Urinary bladder (tissue), 4 donors: ENCODE results near the gene AFAP1L2. TPM values are rescaled to one million over a fixed set of nuclear protein-coding genes. Genes with fewer than 3 reads are reported as not detected.
"Not testable (repeated sequence)": the region's sequence is repeated elsewhere in the genome, so short reads cannot be mapped to it uniquely, and the experiment has no call there.

ENCODE experiments used
- DNase-seq: peaks from one replicate; pipeline ENCODE4 v3.0.0-alpha.2; 2015; ENCODE audit errors: extremely low spot score
- H3K27ac ChIP-seq: one replicate; pipeline ENCODE4 v1.5.1; 2013; ENCODE audit warnings: low read depth, mild to moderate bottlenecking, moderate library complexity
- H3K36me3 ChIP-seq: one replicate; pipeline ENCODE4 v1.6.1; 2013; ENCODE audit warnings: mild to moderate bottlenecking, moderate library complexity; ENCODE audit not compliant: insufficient read depth
- H3K4me1 ChIP-seq: one replicate; pipeline ENCODE4 v1.6.1; 2013; ENCODE audit warnings: mild to moderate bottlenecking, moderate library complexity; ENCODE audit not compliant: insufficient read depth
- H3K4me3 ChIP-seq: one replicate; pipeline ENCODE4 v1.5.1; 2013; ENCODE audit warnings: low read depth, low read length
- WGBS: extraction: QIAGEN DNeasy Blood & Tissue Kit; methylation state at CpG from one replicate; pipeline ENCODE4 v1.1.7; 2013; 5-methylcytosine and 5-hydroxymethylcytosine counted together
- polyA plus RNA-seq: library from polyadenylated mRNA; stranded (reverse); fragments of 200-250 nt; gene quantifications from one replicate; pipeline ENCODE4 v1.2.3, GENCODE V29; 2013
- total RNA-seq: library from RNA; depleted of rRNA; stranded (reverse); fragments of >200 nt; gene quantifications from one replicate; pipeline ENCODE4 v1.2.3, GENCODE V29; 2014
- donor health status: healthy with polysubstance abuse.
- donor health status: healthy.

Gene AFAP1L2
- total and polyA plus RNA-seq, 2 donors: 9.1 to 32.6 TPM

DNA sequence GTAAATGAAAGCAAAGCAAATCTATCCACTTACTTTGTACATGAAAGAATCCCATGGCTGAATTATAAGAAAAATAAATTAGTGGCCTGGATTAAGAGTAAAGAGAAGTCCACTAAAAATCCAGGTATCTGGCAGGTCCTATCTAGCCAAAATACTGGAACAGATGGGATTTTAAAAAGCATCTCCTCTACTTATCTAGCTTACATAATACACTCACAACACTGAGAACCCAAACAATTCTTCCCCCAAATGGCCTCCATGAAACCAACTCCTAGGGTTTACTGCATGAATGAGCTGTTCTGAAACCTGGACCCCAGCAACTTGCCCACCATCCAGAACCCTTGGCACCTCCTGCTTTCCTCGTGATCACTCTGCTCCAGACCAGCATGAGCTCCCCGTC, 61.3 kb downstream of the AFAP1L2 start:
- H3K4me3 ChIP-seq: no peak overlapping the region
- H3K36me3 ChIP-seq: no peaks in the 10 kb centered on the region
- no peaks in the 10 kb centered on the region for H3K4me1 ChIP-seq
- no peak for DNase-seq
- H3K27ac ChIP-seq: no peak overlapping the region
- 86% methylated on average over 2 of the region's 2 CpGs for WGBS

DNA sequence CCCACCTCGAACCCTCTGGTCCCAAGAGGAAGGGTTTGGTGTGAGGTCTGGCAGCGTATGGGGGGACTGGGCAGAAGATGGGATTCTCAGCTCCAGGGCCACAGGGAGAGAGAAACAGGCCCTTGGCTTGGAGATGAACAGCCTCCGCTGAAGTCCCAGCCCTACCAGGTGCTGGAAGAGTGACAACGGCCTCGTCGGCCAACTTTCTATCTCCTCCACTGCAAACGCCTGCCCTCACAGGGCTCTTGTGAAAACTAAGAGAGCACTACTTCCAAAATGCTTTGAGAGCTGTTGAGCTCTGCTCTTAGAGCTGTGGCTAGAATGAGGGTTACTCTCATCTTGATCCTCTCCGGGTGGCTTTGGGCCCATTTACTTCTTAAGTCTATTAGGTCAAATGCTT, 63.5 kb downstream of the AFAP1L2 start:
- no peak for DNase-seq
- no peaks in the 10 kb centered on the region for H3K36me3 ChIP-seq
- no peak overlapping the region for H3K4me3 ChIP-seq
- H3K4me1 ChIP-seq: no peaks in the 10 kb centered on the region
- 90% methylated on average over 8 of the region's 8 CpGs for WGBS
- no peak overlapping the region for H3K27ac ChIP-seq

DNA sequence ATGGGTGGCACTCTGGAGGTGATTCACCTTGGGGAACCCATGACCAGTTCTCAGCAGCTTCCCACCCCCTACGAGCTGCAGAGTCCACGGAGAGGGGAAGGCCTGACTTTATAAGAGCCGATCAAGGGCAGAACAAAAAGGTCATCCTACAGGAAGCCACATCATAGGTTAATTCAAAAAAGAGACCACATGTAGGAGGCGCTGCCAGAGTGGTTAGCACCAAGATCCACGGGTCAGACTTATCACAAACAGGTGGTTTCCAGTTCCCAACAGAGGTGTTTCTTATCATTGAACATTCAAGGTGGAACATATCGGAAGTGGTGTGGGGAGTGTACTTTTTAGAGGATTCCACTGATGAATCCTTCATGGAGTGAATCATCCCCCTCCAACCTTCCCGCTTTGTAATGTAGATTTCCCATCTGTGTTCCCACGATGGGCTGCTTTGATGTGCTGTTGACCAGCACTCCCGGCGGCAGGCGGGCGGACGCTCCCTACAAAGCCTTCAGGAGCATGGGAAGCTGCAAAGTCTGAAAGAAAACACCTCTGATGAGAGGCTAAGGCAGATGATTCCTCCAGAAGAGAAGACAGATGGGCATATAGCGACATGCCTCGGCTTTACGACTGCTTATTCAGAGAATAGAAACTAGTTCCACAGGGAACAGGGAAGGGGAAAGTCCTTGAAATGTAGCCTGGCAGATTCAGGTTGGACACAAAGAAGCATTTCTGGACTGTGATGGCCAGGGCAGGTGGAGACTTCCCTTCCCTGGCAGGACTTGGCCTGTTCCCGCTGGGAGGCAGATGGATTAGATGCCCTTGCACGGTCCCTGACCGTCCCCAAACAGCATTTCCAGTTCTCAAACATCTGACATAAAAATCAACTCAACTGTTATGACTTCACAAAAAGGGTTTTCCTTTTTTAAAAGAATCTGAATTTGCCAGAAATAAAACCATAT, 66.5 kb downstream of the AFAP1L2 start:
- WGBS: 89% methylated on average over 19 of the region's 19 CpGs
- no peaks in the 10 kb centered on the region for H3K4me1 ChIP-seq
- no peak overlapping the region for H3K4me3 ChIP-seq
- H3K27ac ChIP-seq: no peak overlapping the region
- DNase-seq: no peak
- H3K36me3 ChIP-seq: no peaks in the 10 kb centered on the region

DNA sequence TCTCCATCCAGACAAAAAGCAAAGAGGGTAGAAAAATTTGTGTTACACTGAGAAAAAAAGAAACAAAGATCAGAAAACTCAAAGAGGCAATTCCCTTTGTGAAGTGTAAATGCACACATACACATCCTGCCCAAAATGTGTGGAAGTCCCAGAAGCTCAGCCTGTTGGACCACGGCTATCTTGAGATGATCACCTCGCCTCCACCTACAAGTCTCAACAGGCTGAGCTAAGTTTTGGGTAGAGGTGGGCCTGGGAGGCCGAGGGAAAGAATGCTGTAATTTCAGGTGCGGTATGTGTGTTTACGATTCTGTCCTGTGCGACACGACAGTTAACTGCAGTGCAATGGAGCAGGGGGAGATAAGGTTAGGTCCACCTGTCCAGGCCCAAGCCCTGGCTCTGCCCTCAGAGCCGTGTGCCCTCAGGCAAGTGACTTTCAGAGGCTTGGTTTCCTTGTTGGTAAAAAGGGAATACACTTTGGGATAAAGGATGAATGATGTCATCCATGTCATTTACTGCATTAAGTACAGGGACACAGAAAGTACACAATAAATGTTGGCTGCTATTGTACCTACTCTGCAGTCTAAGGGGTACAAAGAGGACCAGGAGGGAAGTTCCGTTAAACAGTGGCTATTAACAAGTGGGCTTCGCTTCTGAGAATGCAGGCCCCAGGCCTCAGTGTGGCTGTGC, 67.3 kb downstream of the AFAP1L2 start:
- H3K27ac ChIP-seq: no peak overlapping the region
- DNase-seq: no peak
- H3K4me1 ChIP-seq: no peaks in the 10 kb centered on the region
- H3K36me3 ChIP-seq: no peaks in the 10 kb centered on the region
- no peak overlapping the region for H3K4me3 ChIP-seq
- 88% methylated on average over 10 of the region's 10 CpGs for WGBS

DNA sequence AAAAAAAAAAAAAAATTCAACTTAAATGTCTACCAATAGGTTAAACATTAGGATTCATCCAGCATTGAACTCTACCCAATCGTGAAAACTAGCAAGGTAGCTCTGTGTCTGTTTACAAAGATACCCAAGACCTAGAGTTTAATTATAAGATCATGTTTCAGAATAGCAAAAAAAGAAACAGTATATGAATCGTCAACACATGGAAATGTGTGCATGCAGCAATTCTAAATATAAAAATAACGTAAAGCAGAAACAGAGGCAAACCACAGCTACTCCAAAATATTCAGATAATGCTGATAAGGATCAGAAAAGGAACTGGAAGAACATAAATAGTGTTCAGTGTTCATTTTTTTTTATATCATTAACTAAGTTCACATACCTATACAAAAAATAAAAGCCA, 68.7 kb downstream of the AFAP1L2 start:
- no peak overlapping the region for H3K4me3 ChIP-seq
- H3K36me3 ChIP-seq: no peaks in the 10 kb centered on the region
- 60% methylated on average over 3 of the region's 3 CpGs for WGBS
- no peak for DNase-seq
- H3K27ac ChIP-seq: no peak overlapping the region
- no peaks in the 10 kb centered on the region for H3K4me1 ChIP-seq

DNA sequence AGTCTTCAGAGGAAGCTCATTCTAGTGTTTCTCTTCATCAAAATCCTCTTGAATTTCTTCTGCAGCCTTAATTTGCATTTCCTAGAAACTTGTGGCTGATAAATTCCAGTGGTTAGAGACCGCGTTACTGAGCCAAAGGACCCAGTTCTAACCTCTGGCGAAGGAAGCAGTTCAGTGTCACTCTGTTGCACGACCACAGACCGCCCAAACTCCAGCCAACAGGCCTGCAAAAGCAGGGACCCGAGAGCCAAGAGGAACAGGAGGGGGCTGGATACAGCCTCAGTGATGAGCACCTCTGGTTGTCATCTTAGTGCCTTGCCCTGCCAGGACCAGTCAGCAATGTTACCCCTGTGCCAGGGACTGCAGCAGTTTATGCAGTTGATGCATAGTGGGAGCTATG, 70.0 kb downstream of the AFAP1L2 start:
- 65% methylated on average over 6 of the region's 6 CpGs for WGBS
- H3K4me1 ChIP-seq: no peaks in the 10 kb centered on the region
- H3K36me3 ChIP-seq: no peaks in the 10 kb centered on the region
- H3K4me3 ChIP-seq: no peak overlapping the region
- no peak overlapping the region for H3K27ac ChIP-seq
- no peak for DNase-seq

DNA sequence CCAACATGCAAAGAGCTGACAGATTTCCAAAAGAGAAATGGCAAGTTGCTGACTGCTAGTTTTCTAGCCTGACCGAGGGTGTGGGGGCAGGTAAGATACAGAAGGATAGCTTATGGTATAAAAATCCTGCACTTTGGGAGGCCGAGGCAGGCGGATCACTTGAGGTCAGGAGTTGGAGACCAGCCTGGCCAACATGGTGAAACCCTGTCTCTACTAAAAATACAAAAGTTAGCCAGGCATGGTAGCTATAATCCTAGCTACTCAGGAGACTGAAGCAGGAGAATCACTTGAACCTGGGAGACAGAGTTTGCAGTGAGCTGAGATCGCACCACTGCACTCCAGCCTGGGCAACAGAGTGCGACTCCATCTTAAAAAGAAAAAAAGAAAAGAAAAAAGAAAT, 70.9 kb downstream of the AFAP1L2 start:
- WGBS: 89% methylated on average over 5 of the region's 5 CpGs
- not testable (repeated sequence) for H3K4me3 ChIP-seq, H3K27ac ChIP-seq, H3K36me3 ChIP-seq, H3K4me1 ChIP-seq, DNase-seq

DNA sequence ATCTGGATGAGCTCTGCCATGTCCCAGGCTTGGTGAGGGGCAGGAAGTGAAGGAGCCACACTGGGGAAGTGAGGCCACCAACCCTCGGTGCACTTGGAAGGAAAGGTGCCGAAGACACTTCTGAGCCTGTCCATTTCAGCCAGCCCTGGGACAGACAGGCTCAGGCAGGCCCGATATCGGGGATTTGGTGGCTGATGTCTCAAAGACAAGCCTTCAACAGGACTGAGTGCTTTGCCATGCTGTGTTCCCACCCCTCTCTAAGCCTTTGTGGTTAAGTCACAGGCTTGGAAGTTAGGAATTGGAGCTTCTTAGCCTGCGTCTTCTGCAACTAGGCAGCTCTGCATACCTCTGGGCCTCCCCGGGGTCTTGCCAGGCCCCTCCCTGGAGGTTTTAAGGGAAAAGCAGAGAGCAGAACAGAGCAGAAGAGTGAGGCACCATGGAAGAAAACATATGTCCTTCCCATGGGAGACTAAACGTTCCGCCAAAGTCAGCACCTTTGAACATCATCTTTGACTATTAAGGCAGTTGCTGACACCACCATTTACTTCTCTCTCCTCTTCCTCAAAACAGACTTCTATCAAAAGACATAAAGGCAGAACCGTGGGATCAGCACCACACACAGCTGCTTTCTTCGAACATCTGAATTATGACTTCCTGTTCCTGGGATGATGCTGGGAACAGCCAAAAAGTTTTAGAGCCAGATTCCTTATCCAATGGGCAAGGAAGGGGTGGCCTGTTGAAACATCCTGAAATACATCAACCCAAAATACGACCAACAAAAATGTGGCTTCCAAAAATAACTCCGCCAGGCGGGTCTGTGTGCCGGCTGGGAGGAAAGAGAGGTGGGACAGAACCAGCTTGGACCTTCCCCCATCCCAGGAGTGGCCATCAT, 71.8 kb downstream of the AFAP1L2 start:
- 48% methylated on average over 14 of the region's 14 CpGs for WGBS
- Histone ChIP-seq H3K4me1 (no peaks in the 10 kb centered on the region), H3K36me3 (no peaks in the 10 kb centered on the region), H3K27ac (no peak overlapping the region), H3K4me3 (no peak overlapping the region)
- DNase-seq: no peak

DNA sequence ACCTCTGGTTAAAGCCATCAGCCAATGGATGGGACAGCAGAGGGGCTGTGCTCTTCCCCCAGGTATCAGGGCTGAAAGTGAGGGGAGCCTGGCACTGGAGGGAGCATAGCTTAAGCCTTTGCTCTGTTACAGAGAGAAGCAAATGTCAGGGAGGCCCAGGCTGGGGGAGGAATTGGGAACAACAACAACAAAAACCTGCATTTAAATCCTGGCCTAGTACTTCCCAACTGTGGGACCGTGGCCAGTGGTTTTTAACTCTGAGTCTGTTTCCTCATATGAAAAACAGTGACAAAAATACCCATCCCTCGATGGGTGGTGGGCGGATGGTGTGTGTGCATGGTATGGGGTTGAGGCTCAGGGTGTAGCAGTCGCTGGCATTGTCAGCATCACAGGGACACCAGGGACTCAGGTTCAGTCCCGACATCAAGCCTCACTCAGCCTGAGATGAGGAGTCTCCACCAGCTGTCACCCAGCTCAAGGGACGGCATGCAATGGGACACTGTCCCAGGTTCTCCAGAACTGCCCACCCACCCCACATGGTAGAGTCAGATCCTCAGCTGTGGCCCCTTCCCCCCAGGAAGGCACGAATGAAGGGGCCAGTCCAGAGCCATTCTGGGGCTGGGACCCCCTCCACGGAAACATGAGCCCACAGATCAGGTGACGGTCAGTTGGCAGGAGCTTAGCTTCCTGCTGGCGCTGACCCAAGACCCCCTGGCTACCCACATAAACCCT, 74.5 kb downstream of the AFAP1L2 start:
- H3K4me3 ChIP-seq: no peak overlapping the region
- no peaks in the 10 kb centered on the region for H3K4me1 ChIP-seq
- no peak for DNase-seq
- H3K36me3 ChIP-seq: no peaks in the 10 kb centered on the region
- 80% methylated on average over 10 of the region's 10 CpGs for WGBS
- no peak overlapping the region for H3K27ac ChIP-seq

DNA sequence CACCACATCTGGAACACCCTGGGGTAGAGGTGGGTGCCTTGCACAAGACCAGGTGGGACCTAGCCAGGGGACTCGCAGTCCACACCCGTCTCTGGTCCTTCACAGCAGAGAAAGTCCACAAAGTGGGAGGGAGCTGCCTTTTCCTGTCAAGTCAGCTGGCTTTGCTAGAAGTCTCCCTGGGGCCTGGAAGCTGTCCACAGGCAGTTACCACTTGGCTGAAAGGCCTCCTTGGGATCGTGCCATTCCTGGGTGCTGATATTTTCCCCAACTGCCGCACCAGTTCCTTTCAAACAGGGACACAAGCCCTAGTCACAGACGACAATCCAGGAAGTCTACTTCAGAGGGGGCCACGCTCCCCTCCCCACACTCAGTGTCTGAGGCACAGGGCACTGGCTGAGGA, 75.4 kb downstream of the AFAP1L2 start:
- WGBS: 60% methylated on average over 6 of the region's 6 CpGs
- Histone ChIP-seq H3K4me3 (no peak overlapping the region), H3K27ac (no peak overlapping the region), H3K4me1 (no peaks in the 10 kb centered on the region), H3K36me3 (no peaks in the 10 kb centered on the region)
- DNase-seq: no peak

DNA sequence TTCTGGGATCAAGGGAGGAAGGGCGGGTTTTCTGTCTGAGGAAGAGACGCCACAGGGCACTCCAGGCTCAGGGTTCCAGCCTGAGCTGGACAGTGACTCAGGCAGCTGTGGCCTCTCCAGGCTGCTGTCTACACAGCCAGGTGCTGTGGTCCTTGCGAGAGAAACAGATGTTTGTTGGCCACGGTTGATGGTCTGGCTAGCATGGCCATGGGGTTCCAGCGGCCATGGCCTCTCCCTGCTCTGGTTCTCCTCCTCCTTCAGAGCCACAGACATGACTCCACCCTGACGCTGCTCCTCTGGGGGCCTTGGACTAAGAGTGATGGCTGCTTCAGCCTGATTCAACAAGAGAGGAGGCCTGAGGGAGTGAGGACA, 75.9 kb downstream of the AFAP1L2 start:
- H3K27ac ChIP-seq: no peak overlapping the region
- no peaks in the 10 kb centered on the region for H3K36me3 ChIP-seq
- 85% methylated on average over 6 of the region's 6 CpGs for WGBS
- H3K4me3 ChIP-seq: no peak overlapping the region
- H3K4me1 ChIP-seq: no peaks in the 10 kb centered on the region
- DNase-seq: no peak

DNA sequence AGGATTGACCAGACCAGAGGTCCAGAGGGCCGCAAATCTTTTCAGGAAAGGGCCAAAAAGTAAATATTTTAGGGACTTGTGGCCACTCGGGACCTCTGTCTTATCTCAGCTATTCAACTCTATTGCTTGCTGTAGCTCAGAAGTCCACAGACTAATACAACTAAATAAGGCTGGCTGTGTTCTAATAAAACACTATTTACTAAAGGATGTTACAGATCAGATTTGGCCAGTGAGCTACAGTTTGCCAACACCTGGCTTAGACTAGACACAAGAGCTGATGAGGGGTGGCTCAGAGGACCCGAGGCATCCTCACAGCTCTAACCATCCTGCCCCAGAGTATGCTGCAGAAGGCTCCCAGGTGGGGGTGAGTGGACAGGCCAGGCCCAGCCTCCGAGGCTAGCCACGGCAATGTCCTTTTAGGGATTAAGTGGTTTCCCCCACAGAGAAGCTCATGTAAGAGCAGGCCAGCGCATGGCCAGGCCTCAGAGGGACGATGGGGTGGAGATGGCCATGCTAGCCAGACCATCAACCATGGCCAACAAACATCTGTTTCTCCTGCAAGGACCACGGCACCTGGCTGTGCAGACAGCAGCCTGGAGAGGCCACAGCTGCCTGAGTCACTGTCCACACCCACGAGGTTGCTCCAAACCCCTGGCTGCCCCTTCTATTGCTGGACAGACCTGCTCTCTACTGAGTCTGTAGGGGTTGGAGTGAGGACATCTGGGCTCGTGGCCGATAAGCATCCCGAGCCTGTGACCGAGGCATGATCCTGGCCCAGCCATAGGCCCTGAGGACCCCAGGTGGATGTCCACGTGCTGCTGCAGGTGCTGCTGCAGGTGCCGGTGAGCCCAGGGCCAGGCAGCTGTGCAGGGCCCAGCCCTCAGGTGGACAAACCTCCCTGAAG, 76.5 kb downstream of the AFAP1L2 start:
- Histone ChIP-seq H3K36me3 (no peaks in the 10 kb centered on the region), H3K27ac (no peak overlapping the region), H3K4me1 (no peaks in the 10 kb centered on the region), H3K4me3 (no peak overlapping the region)
- WGBS: 72% methylated on average over 15 of the region's 15 CpGs
- DNase-seq: no peak
